Measurements from ENCODE around the gene ABR.
A peak's percentile ranks its signal among the peaks of the same experiment; 100 is the strongest.
"Not testable (repeated sequence)": the region's sequence is repeated elsewhere in the genome, so short reads cannot be mapped to it uniquely, and the experiment has no call there.

The ABR gene

GRCh38 chr17:1174263-1174880, 5.4 kb downstream of the ABR start:
- no peak for DNase-seq (ENCODE audit: low spot score)

DNA sequence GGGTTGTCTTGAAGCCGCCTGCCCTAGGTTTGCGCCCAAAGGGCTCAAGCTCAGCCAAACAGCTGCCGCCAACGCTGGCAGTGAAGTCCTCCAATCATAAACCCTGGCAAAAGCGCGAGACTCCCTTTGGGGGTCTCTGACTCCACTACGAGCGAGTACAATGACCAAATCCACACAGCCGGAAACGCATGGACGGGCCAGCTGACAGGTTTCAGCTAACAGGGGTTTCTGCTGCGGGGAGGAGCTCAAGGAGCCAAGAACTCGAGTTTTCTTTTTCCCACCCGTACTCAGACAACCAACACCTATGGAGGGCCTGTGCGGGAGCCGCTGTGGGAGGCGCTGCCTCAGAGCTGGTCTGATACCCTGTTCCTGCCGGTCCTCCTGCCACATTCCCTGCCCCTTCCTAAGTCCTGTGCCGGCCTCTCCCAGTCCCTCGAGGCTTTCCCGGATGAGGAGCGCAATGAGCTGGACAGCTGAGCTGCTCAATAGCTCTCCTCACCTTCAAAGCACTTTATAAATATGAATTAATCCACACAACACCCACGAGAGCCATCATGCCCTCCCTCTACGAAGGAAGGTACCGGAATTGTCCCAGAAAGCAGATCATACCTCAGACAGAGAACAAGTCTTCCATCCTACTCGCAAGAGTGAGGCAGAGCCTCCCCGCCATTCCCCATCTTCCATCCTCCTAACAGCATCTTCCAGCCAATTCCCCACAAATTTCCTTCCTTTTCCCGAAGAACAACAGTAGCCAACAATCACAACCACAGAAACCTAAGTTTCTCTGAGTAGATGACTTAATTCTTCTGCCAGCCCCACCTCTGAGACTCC, 6.1 kb downstream of the ABR start:
- no peak for DNase-seq (ENCODE audit: low spot score)

DNA sequence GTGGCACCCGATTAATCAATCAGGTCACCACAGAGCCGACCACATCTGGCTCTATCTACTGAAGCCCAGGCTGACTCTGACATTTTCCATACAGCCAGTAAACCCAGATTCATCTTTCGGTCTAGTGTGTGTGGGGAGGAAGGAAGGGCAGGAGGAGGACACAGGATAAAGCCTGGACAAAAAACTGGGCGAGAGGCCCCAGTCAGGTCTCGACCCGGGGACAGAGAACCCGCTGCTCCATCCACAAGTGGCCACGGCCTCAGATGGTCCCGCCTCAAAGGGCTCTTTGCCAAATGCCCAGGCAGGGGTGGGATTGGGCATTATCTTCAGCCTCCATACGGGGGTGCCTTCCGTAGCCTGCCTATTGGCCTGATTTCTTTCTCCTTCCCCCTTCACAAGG, 7.8 kb downstream of the ABR start:
- DNase-seq (ENCODE audit: low spot score), result no peak

GRCh38 chr17:1170739-1171138, 9.0 kb downstream of the ABR start:
- DNase-seq (ENCODE audit: low spot score), result no peak

DNA sequence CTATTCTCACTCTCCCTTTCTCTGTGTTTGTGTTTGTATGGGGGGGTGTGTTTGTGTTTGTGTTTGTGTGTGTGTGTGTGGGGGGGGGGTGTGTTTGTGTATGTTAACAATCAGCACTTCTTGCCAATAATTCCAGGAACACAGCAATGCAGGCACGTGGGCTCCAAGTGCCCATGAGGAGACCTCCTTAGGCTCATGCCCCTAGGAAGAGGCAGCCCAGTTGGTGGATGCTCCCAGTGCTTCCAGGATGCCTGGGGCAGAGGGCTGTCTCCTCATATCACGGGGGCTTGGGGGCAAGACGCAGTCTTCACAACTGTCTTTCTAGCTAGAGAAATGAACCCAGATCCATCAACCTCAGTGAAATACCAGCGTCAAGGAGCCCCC, 9.9 kb downstream of the ABR start:
- DNase-seq (ENCODE audit: low spot score), result no peak

DNA sequence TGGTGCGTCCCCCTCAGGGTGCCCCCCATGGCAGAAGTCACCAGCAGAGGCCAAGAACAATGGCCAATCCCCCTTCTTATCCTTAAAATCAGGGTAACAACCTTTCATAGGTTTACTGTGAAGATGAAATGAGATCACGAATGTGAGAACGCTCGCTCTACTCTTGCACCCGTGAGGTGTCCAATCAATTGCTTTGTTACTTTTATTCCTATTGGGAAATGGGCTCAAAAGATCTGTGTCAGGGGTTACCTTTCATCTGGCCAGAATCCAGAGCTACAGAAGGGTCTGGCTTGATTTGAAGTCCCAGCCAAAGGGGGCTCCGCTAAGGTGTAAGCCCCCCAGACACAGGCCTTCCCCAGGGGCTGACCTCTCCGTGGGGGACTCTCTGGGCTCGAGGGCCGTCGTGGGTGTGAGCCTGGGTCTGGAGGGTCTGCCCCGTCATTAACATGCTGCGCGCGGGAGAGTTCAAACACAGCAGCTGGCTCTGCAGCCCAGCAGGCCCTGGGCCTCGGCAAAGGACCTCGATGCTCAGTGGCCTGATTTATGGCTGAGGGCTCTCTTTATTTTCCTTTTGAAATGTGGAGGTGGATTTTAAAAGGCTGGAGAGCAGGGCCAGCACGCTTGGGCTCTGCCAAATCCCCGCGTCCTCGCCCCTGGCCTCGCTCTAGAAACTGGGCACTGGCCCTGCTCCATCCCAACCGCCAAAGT, 10.4 kb downstream of the ABR start:
- no peak for DNase-seq (ENCODE audit: low spot score)

DNA sequence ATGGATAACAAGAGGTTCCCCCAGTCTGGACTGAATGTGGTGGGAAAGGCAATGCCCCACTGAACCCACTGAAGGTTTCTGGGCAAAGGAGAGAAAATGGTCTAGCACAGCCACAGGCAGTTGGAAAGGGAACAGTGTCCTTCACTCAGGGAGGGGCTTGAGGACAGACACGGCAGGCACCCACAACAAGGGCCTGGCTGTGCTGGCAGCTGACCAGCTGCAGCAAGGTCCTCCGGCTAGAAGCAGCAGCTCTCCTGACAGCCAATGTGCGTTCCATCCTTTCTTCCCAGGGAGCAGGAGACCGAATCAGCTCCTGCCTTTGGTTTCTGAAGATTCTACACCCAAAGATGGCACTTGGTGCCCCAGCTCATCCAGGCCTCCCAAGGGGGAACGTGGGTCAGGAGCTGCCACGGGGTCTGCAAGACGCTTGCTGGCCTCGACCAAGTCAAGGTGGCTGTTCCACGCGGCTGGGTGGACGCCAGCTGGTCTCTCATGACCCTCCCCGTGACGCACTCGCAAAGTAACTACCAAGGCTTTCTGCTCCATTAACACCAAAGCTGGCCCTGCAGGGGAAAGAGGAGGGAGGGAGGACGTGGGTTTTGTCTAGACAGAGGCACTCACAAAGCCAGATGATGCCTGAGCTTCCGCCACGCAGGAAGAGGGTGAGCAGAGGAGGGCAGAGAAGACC, 11.1 kb downstream of the ABR start:
- DNase-seq (ENCODE audit: low spot score), result no peak

DNA sequence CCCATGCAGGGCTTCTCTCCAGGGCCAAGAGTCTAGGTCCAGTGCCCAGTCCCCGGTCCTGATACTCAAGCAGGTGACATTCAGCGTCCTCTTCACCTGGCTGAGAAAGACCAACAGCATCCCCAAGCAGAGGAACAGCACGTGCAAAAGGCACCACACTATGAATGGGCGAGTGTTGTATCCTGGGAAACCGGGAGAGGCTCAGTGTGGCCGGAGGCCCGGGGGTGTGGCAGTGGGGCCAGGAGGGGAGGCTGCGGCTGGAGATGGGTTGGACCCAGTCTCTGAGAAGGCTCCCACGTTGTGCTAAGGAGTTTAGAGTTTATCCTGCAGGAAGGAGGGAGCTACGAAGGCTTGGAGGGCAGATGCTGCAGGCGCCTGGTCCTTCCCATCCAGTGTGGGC, 13.5 kb downstream of the ABR start:
- no peak for DNase-seq (ENCODE audit: low spot score)

DNA sequence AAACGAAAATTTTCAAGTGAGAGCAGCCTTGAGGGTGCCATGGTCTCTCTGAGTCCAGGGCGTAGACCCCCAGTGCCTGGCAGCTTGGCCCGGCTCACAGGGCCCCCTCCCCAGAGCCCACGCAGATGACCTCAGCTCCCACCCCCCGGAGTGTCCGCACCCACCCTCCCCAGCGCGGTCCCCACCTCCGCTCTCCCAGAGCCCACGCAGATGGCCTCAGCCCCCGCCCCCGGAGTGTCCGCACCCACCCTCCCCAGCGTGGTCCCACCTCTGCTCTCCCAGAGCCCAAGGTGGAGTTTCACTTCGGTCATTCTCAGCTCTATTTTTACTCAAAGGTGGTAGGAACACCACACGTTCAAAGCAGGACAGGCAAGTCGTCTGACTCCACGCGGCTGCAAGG, 13.9 kb downstream of the ABR start:
- DNase-seq (ENCODE audit: low spot score), result no peak

- no peak for DNase-seq (ENCODE audit: low spot score)
Observed at GRCh38 chr17:1164935-1165556, 14.7 kb downstream of the ABR start.

GRCh38 chr17:1162116-1162855, 17.5 kb downstream of the ABR start:
- no peak for DNase-seq (ENCODE audit: low spot score)

DNA sequence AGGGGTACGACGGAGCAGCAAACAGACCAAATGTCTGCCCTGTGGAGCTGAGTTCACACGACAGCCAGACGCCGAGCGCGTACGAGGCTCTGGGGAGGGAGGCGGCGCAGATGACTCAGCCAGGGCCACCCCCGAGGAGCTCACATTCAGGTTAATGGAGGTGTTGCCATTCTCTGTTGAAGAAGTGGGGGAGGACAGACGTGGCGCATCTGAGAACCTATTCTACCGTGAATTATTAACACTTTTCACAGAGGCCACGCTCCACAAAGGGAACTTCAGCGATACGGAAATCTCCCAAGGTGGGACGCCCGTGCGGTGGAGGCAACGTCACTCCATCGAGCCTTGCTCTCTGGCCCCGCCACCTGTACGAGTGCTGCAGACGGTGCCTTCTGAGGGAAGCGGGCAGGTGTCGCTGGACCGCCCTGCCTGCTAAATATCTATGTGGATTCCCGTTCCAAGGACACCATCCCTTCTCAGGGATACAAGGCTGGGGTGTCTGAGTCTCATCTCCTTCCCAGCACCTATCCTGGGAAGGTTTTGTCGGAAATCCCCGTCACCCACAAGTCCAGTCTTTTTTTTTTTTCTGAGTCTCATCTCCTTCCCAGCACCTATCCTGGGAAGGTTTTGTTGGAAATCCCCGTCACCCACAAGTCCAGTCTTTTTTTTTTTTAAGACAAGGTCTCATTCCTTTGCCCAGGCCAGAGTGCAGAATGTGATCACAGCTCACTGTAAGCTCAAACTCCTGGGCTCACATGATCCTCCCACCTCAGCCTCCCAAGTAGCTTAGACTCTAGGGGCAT, 19.0 kb downstream of the ABR start:
- DNase-seq (ENCODE audit: low spot score), result no peak

DNA sequence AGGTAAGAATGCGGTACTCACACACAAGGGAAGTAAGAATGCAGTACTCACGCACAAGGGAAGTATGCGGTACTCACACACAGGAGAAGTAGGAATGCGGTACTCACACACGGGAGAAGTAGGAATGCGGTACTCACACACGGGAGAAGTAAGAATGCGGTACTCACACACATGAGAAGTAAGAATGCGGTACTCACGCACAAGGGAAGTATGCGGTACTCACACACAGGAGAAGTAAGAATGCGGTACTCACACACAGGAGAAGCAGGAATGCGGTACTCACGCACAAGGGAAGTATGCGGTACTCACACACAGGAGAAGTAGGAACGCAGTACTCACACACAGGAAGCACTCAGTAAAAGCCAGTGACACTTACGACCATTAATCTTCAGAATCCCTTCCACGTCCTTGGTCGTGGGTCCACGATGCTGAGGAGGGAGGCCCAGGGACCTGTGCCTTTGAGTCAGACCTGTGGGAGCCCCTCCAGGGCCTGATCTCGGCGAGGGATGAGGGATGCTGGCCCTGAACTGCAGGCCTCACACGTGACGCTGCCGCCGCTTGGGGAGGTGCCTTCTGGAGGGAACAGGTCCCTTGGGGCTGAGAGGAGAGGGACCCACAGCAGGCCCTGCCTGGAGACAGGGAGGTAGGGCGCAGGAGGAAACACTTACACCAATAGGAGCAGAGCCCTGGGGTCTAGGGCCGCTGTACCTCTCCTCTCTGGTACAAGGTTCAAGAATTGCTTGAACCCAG, 20.2 kb downstream of the ABR start:
- DNase-seq (ENCODE audit: low spot score), result no peak

- no peak for DNase-seq (ENCODE audit: low spot score)
Observed at GRCh38 chr17:1158879-1159278, 20.9 kb downstream of the ABR start.

GRCh38 chr17:1156864-1157263, 22.9 kb downstream of the ABR start:
- no peak for DNase-seq (ENCODE audit: low spot score)

GRCh38 chr17:1154704-1155103, 25.1 kb downstream of the ABR start:
- no peak for DNase-seq (ENCODE audit: low spot score)

- peak; percentile 72 for DNase-seq (ENCODE audit: low spot score)
Observed at GRCh38 chr17:1153795-1154546, 25.8 kb downstream of the ABR start.

- not testable (repeated sequence) for DNase-seq (ENCODE audit: low spot score)
Observed at GRCh38 chr17:1152582-1152981, 27.2 kb downstream of the ABR start.
